SK-N-MC (cell line): Measurements from ENCODE around the gene CEACAM19.
"Not testable (repeated sequence)": the region's sequence is repeated elsewhere in the genome, so short reads cannot be mapped to it uniquely, and the experiment has no call there.

ENCODE experiments used
- DNase-seq: peaks from one replicate; pipeline ENCODE4 v3.0.0-alpha.2; 2011; ENCODE audit warnings: low read depth, low spot score
- H3K27ac ChIP-seq: fragments of 200-600 bp; sonication (generic); 2 replicates; pipeline ENCODE4 v1.5.1; 2016; ENCODE audit warnings: mixed run types
- H3K36me3 ChIP-seq: fragments of 200-600 bp; sonication (generic); 2 replicates; pipeline ENCODE4 v1.6.1; 2017; ENCODE audit warnings: antibody characterized with exemption, low read length, mixed read lengths; ENCODE audit not compliant: insufficient read depth
- H3K4me3 ChIP-seq: fragments of 200-600 bp; sonication (generic); 2 replicates; pipeline ENCODE4 v1.5.1; 2016
- H3K9ac ChIP-seq: fragments of 200-600 bp; sonication (generic); 2 replicates; pipeline ENCODE4 v1.8.0; 2017; ENCODE audit warnings: mixed run types, mixed read lengths; ENCODE audit not compliant: insufficient read length
- H3K9me3 ChIP-seq: fragments of 200-600 bp; sonication (generic); 2 replicates; pipeline ENCODE4 v1.6.1; 2017; ENCODE audit warnings: low read depth, mild to moderate bottlenecking, antibody characterized with exemption, low read length, moderate library complexity, mixed read lengths
- EZH2 ChIP-seq: fragments of 200-600 bp; sonication (generic); IDR thresholded peaks from one replicate; pipeline ENCODE4 v1.6.1; 2017; ENCODE audit warnings: antibody characterized with exemption
- FOXP2 ChIP-seq: optimal IDR thresholded peaks from 2 replicates; pipeline ENCODE3; 2011; ENCODE audit warnings: mild to moderate bottlenecking, moderate library complexity; ENCODE audit not compliant: insufficient read depth; ENCODE audit errors: extremely low read length, control extremely low read depth
- POLR2AphosphoS5 ChIP-seq: IDR thresholded peaks from 2 replicates; pipeline ENCODE4 v1.6.1; 2012; ENCODE audit warnings: mild to moderate bottlenecking, low read depth, low read length, borderline replicate concordance

The CEACAM19 gene

DNA sequence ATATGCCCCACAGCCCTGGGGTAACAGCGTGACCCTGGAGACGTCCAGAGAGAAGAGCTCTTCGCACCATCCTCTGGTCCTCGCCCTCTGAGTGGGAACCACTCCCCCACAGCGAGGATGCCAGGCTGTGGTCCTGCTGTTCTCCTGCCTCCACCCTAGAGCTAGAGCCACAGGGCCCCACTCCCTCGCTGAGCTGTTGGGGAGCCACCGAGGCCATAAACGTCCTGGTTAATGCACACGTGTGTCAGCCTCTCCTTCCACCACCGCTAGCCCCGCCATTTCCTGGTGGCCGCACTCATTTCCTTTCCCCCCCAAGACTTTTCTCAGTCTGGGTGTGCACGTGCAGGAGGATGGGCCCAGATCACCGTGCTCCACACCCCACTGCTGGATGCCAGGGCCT lies 39.2 kb downstream of the CEACAM19 start:
- Histone ChIP-seq H3K9ac (no peak overlapping the region), H3K4me3 (no peak overlapping the region), H3K9me3 (no peaks in the 10 kb centered on the region), H3K27ac (no peak overlapping the region), H3K36me3 (no peaks in the 10 kb centered on the region)
- DNase-seq, result no peak
- TF ChIP-seq EZH2, result no peak
- no peak for TF ChIP-seq POLR2AphosphoS5
- no peak for TF ChIP-seq FOXP2

DNA sequence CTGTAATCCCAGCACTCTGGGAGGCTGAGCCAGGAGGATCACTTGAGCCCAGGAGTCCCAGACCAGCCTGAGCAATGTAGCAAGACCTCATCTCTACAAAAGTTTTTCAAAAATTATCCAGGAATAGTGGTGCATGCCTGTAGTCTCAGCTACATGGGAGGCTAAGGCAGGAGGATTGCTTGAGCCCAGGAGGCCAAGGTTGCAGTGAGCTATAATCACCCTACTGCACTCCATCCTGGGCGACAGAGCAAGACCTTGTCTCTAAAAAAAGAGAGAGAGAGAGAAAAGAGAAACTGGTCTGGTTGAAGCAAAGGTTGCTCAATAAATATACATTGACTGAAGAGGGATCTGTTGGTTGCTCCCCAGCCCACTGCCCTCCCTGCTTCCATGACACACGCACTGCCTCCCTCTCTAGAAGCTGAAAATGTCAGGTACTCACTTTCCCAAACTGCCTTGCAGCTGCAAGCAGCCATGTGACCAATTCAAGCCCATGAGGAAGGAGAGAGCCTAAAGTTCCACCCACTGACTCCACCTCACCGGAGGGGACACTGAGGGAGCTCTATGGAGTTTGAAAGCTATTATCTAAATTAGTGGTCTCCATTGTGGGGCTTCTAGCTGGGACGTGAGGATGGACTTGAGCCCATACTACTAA lies 41.7 kb downstream of the CEACAM19 start:
- Histone ChIP-seq H3K9ac (no peak overlapping the region), H3K4me3 (no peak overlapping the region), H3K36me3 (no peaks in the 10 kb centered on the region), H3K27ac (no peak overlapping the region), H3K9me3 (no peaks in the 10 kb centered on the region)
- no peak for DNase-seq
- TF ChIP-seq EZH2 (no peak), FOXP2 (no peak), POLR2AphosphoS5 (no peak)

DNA sequence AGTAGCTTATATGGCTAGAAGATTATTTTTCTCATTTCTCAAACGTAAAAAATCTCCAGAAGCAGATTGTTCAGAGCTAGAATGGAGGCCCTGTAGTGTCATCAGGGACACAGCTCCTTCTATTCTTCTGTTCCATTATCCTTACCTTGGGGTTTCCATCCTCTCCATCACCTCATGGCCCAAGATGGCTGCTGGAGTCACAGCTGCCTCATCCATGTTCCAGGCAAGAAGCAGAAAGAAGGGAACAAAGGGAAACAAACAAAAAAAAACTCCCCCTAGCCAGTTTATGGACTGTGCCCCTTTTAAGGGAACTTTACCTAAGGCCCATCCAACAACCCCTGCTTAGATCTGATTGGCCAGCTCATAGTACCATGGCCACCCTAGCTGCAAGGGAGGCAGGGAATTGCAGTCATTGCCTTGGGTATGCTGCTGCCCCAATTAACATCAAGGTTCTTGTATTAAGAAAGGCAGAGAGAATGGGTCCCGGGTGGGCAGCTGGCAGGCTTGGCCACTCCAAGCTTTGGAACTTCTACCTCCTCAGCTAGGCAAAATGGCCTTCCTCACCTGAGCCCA lies 43.4 kb downstream of the CEACAM19 start:
- no peak overlapping the region for H3K9ac ChIP-seq
- H3K36me3 ChIP-seq, result no peaks in the 10 kb centered on the region
- no peak overlapping the region for H3K4me3 ChIP-seq
- no peaks in the 10 kb centered on the region for H3K9me3 ChIP-seq
- TF ChIP-seq POLR2AphosphoS5 (no peak), FOXP2 (no peak), EZH2 (no peak)
- no peak for DNase-seq
- H3K27ac ChIP-seq, result no peak overlapping the region

DNA sequence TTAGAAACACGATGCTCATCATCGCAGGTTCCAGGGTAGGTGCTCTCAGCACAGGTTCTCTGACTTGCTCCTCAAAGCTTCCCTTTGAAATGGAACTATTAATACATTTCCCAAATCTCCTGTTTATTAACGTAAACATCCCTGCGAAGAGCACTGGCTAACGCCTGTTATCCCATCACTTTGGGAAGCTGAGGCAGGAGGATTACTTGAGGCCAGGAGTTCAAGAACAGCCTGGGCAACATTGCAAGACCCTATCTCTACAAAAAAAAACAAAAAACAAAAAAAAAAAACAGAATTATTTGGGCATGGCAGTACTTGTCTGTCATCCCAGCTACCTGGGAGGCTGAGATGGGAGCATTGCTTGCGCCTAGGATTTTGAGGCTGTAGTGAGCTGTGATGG lies 46.3 kb downstream of the CEACAM19 start:
- TF ChIP-seq EZH2 (no peak), POLR2AphosphoS5 (no peak), FOXP2 (no peak)
- H3K36me3 ChIP-seq, result no peaks in the 10 kb centered on the region
- H3K9me3 ChIP-seq, result no peaks in the 10 kb centered on the region
- no peak overlapping the region for H3K9ac ChIP-seq
- H3K27ac ChIP-seq, result no peak overlapping the region
- DNase-seq, result no peak
- H3K4me3 ChIP-seq, result no peak overlapping the region

DNA sequence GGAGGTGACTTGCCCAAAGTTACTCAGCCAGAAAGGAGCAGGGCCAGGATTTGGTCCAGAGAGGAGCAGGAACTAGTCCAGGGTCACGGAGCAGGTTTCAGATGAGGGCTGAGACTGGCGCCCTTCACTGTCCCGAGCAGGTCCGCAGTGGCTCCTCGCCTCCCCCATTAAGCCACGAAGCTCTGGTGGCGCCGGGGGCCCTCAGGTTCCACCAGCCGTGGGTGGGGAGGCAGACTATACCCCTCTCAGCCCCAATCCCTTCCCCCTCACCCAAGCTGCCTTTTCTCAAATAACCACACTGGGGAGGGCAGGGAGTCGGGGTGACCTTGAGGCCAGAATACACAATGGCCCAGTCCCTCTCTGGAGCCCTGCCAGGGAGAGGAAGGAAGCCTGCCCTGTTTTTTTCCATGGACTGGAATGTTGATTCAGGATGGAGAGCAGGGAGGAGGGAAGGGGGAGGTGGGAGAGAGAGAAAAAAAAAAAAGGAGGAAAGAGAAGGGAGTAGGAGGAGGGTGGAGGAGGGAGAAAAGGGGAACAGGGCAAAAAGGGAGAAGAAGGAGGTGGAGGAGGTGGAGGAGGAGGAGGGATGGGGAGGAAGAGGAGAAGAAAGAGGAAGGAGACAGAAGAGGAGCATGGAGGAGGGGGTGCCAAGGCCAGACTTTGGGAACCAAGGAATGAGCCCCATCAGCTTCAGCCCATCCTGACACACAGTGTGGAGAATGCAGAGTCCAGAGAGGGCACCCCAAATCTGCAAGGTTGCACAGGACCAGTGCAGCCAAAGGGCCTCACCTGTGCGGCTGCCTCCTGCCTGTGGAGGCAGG lies 47.4 kb downstream of the CEACAM19 start:
- DNase-seq, result no peak
- H3K4me3 ChIP-seq, result no peak overlapping the region
- H3K9ac ChIP-seq, result no peak overlapping the region
- TF ChIP-seq FOXP2 (no peak), EZH2 (no peak)
- no peaks in the 10 kb centered on the region for H3K36me3 ChIP-seq
- no peaks in the 10 kb centered on the region for H3K9me3 ChIP-seq
- H3K27ac ChIP-seq, result no peak overlapping the region

DNA sequence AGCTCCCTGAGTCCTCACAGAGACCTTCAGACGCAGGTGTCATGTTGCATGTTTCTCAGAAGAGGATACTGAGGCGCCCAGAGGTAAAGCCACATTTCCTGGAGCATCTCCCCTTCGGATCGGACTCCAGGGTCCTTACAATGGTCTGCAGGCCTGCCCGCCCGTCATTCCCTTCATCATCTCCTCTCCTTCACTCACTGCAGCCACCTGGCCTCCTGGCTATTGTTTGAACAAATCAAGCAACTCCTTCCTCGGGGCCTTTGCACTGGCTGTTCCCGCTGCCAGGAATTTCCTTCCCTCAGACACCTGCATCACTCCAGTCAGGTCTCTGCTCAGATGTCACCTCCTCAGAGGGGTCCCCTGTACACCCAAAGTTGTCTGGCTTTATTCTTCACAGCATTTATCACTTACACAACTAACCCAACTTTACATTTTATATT lies 48.0 kb downstream of the CEACAM19 start:
- TF ChIP-seq EZH2, result no peak
- no peak for TF ChIP-seq POLR2AphosphoS5
- no peak for TF ChIP-seq FOXP2
- no peak for DNase-seq
- no peak overlapping the region for H3K27ac ChIP-seq
- H3K9me3 ChIP-seq, result no peaks in the 10 kb centered on the region
- no peak overlapping the region for H3K9ac ChIP-seq
- no peaks in the 10 kb centered on the region for H3K36me3 ChIP-seq
- H3K4me3 ChIP-seq, result no peak overlapping the region

DNA sequence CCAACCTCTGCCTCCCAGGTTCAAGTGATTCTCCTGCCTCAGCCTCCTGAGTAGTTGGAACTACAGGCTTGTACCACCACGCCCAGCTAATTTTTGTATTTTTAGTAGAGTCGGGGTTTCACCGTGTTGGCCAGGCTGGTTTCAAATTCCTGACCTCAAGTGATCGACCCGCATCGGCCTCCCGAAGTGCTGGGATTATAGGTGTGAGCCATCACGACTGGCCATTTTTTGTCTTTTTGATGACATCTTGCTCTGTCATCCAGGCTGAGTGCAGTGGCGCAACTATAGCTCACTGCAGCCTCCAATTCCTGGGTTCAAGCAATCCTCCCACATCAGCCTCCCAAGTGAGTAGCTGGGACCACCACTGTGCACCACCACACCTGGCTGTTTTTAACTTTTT lies 49.1 kb downstream of the CEACAM19 start:
- not testable (repeated sequence) for H3K4me3 ChIP-seq, H3K36me3 ChIP-seq, H3K9me3 ChIP-seq, DNase-seq, H3K27ac ChIP-seq, H3K9ac ChIP-seq

DNA sequence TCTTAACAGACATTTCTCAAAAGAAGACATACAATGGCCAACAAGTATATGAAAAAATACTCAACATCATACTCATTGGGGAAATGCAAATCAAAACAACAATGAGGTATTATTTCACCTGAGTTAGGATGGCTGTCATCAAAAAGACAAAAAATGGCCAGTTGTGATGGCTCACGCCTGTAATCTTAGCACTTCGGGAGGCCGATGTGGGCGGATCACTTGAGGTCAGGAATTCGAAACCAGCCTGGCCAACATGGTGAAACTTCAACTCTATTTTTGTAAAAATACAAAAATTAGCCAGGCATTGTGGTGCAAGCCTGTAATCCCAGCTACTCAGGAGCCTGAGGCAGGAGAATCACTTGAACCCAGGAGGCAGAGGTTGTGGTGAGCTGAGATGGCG lies 49.7 kb downstream of the CEACAM19 start:
- DNase-seq, result no peak
- H3K9ac ChIP-seq, result no peak overlapping the region
- TF ChIP-seq POLR2AphosphoS5 (no peak), FOXP2 (no peak), EZH2 (no peak)
- no peak overlapping the region for H3K27ac ChIP-seq
- no peak overlapping the region for H3K4me3 ChIP-seq
- no peaks in the 10 kb centered on the region for H3K36me3 ChIP-seq
- no peaks in the 10 kb centered on the region for H3K9me3 ChIP-seq

DNA sequence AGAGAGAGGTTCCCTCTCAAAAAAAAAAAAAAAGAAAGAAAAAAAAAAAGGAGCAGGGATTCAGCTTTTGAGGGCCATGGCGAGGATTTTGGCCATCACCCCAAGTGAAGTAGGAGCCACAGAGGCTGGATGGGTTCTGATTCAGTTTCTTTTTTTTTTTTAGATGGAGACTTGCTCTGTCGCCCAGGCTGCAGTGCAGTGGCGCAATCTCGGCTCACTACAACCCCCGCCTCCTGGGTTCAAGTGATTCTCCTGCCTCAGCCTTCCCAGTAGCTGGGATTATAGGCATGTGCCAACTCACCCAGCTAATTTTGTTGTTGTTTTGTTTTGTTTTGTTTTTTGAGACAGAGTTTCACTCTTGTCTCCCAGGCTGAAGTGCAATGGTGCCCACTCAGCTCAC lies 50.1 kb downstream of the CEACAM19 start:
- DNase-seq, H3K9ac ChIP-seq, H3K9me3 ChIP-seq, H3K36me3 ChIP-seq, H3K27ac ChIP-seq, H3K4me3 ChIP-seq: not testable (repeated sequence)
